HG03442 (cell line): ENCODE results near the gene ABHD5.

Experiments
- ATAC-seq: cut with Tn5 transposase; IDR thresholded peaks from one replicate; pipeline ENCODE4 v1.9.1; 2021; ENCODE audit warnings: mild to moderate bottlenecking, moderate library complexity; ENCODE audit not compliant: unreplicated experiment

ABHD5 gene

DNA sequence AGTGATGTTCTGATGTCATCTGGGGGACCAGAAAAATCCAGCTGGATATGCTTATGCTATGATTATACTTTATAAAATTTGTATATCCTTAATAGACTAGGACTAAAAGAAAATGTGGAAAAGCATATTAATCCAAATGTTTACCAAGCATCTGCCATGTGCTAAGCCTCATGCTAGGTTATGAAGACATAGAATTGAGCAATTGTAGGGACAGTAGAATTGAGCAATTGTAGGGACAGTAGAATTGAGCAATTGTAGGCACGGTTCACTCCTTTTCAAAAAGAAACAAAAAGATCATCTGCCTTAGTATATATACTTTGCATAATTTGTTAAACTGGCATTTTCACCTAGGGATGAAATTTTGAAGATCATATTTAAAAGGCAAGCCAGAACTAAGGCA lies 18.3 kb downstream of the ABHD5 start:
- ATAC-seq = no peak

DNA sequence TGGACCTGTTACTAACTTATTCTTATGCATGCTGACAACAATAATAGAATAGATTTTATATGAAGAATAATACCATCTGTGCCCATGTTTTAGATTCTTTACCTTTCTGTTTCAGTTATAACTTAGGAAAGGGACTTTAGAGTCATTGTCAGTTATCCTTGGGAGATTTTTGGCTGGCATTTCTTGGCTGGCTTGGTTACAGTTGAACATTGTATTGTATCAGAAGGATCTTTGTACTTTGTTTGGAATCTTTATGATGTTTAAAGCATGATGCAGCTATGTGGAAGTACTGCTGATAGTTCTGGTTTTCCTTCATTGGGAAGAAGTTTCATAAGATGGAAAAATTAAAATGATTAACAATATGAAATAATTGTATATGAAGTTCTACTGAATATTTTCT lies 19.9 kb downstream of the ABHD5 start:
- ATAC-seq = no peak

DNA sequence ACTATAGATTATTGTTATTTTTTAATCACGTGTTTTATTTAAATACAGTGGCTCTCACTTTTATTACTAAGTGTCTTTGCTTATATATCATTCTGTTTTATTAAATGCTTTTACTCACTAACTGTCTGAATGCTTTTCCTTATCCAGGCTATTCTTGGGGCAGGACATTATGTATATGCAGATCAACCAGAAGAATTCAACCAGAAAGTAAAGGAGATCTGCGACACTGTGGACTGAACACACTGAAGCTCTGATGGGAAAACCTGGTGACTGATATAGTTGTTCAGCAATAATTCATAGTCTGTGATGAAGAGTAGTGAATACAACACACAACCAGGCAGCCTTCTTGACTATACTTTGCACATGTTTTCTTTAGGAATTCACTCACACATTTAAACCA lies 27.6 kb downstream of the ABHD5 start:
- no peak for ATAC-seq

DNA sequence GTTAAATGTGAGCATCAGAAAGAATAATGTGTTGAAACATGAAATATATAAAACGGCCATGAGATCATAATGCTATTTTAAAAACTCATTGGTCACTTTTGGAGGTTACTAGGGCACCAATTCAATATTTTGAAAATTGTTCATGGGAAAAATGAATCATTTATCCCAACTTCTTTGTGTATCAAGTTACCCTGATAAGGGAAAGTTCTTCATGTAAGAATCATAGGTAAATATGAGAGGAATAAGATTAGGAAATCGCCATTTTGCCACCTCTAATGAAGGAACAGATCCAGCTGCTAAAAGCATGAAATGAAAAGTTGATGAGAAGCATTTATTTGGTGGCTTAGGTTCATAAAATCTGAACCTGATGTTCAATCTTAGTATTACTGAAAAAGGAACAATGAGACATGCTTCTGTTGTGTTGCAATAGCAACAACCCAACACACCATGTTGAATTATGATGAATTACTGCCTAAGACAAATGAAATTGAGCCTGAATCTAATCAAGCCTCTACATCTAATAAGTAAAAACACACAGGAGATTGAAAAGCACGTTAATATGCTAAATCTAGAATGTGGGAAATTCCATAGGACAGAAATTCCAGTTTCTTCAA lies 32.5 kb downstream of the ABHD5 start:
- ATAC-seq = no peak

DNA sequence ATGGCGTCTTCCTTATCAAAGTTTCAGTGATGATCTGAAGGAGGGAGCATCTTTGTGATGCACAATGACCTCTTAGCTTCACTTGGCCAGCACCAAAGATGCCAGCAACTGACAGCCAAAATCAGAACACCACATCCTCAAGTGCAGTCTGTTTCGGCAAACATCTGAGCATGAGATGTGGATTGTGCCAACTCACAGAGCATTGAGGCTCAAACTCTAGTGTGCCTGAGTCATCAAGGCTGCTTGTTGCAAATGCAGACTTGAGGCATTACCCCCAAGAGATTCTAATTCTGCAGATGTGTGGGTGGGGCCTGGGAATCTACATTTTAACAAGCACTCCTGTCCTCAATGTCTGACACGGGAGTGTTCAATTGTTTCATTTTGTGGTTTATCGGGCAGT lies 35.8 kb downstream of the ABHD5 start:
- no peak for ATAC-seq

DNA sequence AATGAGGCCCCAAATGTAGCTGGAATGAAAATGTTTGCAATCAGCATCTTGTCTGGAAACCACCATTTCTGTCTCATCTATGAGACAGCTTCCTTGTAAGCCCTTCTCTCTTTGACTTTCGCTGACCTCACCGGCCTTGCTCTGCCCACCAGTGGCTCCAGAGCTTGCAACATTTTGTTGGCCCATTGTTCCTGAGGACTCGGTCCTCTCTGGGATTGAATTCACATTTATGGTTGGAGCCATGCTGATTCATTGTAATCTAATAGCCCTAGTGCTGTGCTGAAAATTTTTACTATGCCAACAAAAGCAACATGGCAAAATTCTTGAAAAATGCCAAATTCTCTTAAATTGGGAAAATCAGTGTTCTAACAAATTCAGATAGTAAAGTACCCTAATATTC lies 37.2 kb downstream of the ABHD5 start:
- no peak for ATAC-seq

DNA sequence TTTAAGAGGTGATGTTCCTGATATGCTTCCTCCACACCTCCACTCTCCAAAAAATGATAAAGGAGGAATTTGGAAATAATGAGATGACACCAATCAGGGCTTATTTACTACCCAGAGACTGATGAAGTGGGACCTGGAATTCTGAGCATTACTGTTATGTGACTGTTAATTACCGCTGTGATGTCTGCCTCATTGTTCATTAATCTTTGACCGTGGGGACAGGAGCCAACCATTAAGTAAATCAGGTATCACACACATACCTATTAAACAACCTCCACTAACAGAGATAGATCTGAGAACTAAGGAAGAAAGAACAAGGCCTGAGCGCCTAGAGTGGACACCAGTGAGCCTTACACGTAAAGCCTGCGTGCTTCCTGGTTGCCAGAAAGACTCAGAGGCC lies 37.7 kb downstream of the ABHD5 start:
- ATAC-seq = no peak

DNA sequence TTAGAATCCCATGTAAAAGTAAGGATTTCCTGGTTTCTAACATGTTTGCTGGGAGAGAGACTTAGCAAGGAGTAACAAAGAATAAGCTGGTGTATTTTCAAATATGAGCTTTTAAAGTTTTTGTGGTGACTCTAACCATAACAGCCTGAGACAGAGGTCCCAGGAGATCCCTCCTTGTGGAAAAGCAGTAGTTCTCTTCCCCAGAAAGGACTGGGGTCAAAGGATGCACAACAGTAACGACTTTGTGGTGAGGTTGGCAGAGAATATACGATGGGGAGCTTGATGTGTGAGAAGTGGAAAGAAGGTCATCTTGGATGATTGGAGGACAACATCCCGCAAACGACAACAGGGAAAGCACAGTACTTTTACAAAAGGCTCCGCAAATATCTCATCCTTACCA lies 38.2 kb downstream of the ABHD5 start:
- ATAC-seq = no peak

DNA sequence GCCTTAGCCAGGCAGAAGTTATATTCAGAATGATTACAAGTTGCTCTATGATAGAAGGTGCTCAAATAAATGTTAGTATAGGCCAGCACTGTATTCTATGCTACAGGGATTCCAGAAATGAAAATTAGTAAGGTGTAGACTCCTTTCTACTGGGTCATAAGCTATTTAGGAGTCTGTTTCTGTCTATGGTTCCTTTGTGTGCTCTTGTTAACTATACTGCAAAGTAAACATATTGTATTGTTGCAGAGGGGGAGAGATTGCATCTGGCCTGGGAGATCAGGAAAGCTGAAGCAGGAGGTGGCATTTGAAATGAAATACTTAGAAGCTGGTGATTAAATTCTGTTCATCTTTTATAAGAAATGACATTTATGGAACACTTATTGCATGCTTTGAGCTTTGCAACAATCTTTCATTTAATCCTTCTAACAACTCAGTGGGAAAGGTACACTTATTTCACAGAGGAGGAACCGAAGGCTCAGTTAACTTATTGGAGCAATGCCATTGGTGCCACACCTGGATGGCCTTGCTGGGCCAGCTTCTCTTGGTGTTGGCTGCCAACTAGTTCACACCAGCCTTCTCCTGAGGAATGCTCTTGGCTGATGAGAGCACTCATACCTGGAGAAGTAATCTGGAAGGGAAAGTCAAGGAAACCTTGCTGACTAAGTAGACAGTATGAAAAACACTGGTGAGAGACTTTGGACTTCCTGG lies 39.1 kb downstream of the ABHD5 start:
- no peak for ATAC-seq

DNA sequence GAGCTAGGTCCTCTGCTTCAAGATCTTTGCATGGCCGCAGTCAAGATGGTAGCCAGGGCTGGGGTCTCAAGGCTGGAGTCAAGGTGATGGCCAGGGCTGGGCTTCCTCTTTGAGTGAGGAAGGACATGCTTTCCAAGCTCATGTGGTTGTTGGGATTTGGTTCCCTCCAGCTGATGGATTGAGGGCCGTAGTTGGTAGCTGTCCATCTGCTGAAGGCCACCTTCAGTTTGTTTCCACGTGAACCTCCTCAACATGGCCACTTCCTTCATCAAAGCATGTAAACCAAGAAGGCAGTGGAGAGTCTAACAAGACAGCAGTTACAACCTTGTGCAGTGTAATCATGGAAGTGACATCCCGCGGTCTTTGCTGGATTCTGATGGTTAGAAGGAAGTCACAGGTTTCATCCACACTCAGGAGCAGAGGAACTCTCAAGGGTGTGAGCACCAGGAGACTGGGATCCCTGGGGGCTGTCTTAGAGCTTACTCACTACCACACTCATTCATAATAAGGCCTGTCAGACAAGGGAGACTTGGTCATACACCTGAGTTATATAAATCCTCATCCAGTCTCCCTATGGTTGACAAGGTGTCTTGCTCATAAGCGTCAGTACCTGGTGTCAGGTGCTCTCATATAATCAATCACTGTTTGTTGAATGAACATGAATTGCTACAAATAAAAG lies 42.1 kb downstream of the ABHD5 start:
- no peak for ATAC-seq

DNA sequence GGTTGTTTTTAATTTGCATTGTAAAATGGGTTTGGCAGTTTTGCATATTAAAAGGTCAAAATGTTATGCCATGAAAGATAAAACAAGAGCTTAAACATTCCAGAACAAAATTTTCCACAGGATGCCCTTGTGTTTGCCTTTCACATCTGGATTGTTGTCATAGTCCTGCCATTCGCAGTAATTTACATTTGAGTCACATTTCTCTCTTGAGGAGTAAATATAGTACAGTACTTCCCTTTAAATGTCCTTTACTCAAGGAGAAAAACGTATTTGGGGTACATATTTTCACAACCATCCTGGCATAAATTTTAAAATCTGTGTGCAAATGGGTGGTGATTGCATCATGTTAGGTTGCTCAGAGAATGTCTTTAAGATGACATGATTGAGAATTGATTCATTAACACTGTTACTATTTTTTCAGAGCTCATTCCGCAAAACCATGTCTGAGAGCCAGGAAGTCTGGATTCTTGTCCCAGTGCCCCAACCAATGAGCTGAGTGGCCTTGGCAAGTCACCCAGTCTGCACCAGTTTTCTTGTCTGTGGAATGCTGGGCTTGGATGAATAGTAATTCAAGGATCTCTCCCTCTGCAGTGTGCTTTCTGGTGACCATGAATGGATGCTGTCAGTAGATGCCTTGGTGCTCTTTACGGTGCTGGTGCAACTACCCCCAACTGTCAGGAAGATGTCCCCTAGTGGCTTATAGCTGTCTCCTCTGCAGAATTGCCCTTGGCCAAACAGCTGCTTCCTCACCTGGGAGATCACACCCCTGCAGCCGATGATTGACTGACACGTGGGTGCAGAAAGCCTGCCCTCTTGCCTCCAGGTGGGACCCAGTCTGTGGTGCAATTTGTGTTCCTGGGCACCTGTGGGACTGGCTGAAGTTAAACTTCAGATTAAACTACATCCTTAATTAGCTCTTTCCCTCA lies 43.0 kb downstream of the ABHD5 start:
- no peak for ATAC-seq

DNA sequence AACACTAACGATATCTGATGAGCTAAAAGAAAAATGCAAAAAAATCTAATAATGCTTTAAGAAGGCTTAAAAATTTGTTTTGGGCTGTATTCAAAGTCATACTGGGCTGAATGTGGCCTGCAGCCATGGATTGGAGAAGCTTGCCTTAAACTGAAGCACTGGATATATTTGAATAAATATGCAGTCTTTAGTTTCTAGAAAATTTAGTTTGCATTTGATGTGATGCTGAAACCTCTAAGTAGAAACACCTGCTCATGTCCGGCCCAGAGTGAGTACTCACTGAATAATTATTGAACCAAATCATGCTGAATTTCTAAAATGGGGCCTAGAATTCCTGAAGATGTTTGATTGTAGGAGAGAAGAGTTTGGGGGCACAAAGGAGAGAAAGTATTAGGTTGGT lies 43.9 kb downstream of the ABHD5 start:
- no peak for ATAC-seq

DNA sequence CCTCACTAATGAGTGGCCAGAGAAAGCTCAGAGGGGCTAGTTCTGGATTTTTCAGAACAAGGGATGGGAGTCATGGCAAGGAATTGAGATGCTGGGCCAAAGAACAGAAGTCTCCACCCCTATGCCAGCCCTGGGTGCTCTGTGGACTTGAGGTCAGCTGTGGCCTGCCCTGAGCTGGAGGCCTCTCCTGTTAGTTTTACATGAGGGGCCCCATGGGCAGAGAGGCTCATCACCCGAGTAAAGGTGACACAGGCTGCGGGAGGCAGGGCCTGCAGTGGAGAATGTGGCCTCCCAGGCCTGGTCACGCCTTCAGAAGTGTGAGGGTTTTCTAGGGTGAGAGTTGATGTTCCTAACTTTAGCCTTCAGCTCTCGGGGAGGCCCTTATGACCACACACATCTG lies 44.9 kb downstream of the ABHD5 start:
- no peak for ATAC-seq

DNA sequence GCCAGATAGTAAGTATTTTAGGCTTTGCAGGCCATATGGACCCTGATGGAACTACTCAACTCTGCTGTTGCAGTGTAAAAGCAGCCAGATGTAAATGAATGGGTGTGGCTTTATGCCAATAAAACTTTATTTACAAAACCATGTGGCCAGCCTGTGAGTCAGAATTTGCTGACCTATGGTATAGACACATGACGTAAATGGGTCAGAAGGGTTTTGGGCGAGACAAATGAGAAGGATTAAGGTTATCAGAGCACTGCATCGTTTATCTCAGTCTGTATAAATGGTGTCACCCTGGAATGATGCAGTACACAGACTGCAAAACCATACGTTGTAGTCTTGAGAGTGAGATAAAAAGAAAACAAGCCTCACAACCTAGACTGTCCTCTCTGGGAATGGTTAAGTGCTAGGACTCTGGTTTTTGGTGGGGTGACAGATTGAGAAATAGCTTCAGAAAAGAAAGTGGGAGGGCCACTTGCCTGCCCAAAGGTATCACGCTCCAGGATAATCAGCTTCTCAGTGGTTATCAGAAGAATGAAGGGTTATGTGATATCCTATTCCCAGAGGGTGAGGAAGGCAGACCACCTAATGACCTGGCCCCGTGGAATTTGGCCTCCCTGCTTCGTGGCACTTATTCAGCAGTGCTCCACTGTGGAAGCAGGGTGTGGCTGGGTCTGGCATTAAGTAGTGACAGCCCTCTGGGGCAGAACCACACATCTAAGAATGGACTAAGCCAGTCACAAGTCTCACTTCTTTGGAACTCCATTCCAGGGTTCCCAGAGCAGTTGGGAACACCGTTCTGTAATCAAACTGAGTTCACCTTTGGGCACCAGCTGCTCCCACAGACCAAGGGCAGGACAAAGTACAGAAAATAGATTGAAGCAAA lies 46.1 kb downstream of the ABHD5 start:
- no peak for ATAC-seq

DNA sequence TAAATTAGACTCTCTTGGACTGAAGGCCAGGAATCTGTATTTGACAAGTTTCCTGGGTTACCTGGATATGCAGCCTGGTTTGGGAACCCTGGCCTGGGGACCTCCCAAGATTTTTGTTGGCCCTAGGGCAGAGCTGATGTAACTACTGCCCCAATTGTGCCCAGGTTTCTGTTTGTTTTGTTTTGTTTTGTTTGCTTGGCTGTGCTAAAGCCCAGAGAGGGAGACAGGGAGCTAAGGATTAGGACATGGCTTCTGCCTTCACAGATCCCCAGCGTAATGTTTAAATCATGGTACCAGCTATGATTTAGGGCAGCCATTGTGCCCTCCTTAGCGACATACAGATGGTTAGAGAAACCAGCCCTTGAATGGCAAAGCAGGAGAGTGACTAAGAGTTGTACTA lies 47.6 kb downstream of the ABHD5 start:
- ATAC-seq = no peak

DNA sequence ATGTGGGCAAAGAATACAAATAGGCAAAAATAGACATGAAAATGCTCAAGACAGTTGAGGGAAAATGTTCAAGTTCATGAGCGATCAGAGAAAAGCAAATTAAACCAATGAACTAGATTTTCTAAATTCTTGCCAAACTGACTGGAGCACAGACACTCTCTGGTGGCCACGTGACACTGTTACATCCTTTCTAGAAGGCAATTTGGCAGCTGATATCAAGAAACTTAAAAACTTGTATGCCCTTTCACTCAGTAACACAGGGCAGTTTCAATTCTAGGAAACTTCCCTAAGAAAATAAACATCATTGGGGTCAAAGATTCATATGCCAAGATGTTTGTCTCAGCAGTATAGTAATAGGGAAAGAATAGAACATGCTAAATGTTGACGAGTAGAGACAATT lies 52.2 kb downstream of the ABHD5 start:
- no peak for ATAC-seq

DNA sequence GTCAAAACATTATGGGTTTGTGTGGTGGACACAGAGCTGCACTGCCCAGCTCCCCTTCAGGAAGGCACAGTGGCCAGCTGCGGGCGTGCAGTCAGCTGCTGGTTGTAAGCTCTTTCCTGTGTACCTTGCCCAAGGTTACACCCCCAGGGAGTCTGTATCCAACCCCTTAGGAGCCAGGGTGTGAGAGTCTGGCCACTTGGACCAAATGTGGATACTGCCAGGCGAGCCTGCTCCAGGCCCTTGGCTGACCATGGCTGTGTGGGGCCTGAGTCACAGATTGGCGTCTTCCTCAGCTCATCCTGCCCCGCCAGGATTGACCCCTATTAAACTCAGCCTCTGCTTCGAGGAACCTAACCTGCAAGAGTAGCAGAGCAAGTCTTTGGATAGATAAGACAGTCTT lies 56.9 kb downstream of the ABHD5 start:
- ATAC-seq = no peak

DNA sequence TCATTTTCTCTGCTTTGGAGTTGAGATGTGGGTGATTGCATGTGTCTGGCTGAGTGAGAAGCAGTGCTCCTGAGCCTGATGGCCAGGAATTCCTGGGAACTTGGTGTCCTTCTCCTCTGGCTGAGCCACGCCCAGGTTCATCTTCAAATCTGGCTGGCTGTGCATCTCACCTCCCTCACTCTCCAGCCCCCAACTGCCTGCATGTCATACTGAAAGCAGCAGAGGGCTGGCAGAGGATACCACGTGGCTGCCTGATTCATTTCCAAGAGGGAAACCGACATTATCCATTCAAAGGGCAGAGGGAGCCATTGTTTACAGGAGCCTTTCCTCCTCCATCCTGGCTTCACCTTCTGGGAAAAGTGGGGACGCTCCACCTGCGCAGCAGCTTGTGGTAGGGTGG lies 57.4 kb downstream of the ABHD5 start:
- ATAC-seq = no peak

DNA sequence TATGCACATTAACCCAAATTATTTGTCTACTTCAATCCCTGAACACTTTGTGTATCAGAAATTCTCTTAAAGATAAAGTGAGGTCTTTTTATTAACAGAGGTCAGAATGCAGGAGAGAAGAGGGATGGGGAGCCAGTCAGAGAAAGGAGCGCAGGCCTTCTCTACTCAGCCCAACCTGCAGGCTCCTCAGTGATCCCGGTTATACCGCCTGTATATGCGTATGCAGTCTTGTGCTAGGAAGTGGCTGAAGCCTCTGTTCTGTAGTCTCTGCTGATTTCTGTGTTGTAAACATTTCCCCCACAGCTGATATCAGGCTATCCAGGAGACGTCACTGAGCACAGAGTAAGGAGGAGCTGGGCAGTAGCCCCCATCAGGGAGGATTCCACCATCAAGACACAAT lies 57.9 kb downstream of the ABHD5 start:
- no peak for ATAC-seq

DNA sequence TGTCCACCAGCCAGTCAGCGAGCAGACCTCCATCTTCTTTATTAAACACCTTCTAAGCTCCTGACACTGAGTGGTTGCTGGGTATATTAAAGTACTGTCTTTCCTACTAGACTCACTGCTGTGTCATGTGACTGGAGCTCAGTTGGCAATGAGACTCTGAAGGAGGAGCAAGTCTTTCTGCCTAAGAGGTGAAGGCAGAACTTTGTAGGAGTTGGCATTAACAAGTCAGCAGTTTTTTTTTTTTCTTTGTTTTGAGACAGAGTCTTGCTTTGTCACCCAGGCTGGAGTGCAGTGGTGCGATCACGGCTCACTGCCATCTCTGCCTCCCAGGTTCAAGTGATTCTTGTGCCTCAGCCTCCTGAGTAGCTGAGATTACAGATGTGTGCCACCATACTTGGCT lies 62.2 kb downstream of the ABHD5 start:
- no peak for ATAC-seq
